Measurements from ENCODE around the gene ABHD13.
"Not testable (repeated sequence)": the region's sequence is repeated elsewhere in the genome, so short reads cannot be mapped to it uniquely, and the experiment has no call there.

Gene ABHD13

DNA sequence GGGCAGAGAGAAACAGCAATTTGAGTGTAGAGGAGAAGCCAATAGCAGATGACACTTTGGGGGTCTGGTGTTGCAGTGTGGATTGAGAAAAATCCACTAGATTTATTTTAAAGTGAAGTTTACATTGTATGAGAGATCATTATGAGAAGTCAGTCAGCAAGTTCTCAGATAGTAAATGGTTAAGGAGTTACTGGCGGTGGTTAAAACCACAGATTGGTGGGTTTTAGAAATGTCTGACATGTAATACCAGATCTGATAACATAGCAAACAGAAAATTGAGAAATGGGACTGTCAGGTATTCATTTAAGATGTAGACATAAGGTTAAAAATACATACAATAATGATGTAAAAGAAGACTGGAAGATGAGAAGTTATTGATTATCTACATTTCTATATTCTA, 7.2 kb downstream of the ABHD13 start:
- DNase-seq = no peak

DNA sequence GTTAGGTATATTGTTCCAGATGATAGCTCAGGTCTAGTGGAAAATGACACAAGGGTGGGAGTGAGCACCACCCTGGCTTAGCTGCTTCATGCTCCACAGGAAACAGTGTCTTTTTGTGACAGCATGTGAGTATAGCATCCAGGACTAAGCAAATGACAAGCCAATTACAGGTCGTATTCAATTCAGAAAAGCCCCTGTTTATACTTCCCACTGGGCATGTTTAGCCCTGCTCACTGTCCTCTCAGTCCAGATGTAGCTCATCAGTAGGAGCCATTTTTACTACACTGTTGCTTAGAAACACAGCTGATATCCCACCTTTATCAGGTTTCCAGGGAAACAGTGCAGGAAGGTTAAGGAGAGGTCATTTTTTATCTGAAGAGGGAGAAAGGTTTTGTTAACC, 8.0 kb downstream of the ABHD13 start:
- DNase-seq = no peak

DNA sequence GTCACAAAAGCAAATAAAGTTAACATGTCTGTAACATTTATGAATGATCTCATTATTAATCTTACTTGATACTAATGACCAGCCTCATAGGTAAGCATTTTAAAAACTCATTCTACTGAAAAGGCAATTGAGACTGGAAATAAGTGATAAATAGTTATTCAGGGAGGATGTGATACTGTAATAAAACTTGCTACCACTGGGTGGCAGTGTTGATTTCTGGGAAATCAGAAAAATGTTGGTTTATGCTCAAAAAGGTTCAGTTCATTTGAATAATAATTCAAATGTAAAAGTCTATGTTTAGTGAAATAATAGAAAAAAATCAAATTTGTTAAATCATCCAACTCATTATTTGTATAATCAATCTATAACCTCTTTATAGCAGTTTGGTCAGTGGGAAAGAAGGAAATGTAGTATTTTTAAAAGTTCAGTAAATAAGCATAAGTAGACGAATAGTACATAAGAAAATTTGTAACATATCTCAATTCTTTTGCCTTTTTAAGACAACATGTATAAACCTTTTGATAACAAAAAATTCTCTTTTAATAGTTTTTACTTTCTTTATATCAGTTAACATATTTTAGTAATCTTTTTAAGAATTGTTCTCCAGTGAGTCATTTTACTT, 9.6 kb downstream of the ABHD13 start:
- DNase-seq = peak; percentile 34

DNA sequence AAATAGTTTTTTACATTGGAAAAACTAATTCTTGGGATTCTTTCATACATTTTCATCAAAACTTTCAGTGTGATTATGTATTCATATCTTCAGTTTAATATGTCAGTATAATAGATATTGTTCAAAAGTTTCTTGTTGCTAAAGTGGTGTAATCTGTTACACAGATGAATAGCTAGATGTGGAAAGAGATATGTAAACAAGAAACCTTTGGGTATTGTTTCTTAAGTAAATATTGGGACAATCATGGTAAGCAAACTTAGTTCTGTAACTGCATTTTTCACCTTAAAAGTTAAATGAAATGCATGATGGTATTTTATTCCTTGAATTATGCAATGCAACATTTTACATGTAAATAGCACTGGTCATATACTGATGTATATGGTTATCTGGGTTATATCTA, 12.2 kb downstream of the ABHD13 start:
- DNase-seq = no peak

DNA sequence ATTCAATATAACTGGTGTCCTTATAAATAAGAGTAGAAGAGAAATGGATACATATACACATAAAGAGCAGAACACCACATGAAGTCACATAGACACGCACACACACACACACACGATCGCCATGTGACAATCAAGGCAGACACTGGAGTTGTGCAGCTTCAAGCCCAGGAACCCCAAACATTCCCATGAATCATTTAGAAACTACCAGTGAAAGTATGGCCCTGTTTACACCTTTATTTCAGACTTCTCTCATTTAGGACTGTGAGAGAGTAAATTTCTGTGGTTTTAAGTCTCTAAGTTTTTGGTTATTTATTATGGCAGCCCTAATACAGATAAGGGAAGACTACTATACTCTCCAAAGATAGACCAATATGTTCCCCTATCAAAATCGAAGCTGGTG, 31.0 kb downstream of the ABHD13 start:
- no peak for DNase-seq

DNA sequence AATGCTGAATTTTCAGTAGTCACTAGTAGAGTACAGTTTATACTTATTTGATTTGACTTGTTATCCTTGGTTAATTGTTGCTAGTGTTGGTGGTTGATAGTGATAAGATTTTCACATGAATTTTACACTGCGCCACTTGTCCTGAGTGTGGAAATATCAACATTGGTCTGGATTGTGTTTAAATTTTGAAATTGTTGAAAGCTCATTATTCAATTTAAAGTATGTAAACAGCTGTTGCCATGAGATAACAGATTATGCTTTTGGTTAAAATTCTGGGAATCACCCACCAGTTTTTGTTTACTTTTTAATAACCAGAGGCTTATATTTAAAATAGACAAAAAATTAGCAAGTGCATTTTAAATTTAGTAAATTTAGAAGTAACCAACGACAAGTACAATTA, 39.1 kb downstream of the ABHD13 start:
- DNase-seq = no peak

DNA sequence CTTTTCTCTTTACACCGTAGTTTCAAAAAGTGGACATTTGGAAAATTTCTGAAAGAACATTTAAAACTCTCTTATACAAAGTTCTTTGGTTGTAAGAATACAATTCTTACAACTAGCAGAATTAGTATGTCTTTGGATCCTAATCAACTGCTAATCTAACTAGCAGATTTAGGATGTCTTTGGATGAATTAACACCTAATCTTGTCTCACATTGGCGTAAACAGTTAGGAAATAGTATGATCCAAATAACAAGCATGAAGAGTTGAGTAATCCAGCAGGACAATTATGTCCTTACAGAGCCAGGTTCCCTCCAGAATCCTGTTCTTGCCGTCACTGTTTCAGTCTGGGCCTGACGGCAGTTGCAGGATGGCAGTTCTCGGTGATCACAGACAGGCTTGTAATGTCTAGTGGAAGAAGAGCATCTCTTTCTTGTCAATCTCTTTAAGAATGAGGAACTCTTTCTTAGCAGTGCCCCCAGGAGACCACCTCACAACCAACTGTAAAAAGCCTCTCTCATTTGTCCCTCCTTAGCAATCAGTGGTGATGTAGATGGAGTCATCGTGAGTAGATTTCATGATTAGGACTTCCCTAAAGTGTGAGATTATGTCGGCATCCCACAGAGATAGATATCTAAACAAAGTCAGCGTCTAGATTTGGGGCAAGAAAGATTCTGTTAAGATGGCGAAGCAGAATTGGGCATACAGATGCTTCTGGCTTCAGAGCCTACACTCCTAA, 45.6 kb downstream of the ABHD13 start:
- DNase-seq = no peak

DNA sequence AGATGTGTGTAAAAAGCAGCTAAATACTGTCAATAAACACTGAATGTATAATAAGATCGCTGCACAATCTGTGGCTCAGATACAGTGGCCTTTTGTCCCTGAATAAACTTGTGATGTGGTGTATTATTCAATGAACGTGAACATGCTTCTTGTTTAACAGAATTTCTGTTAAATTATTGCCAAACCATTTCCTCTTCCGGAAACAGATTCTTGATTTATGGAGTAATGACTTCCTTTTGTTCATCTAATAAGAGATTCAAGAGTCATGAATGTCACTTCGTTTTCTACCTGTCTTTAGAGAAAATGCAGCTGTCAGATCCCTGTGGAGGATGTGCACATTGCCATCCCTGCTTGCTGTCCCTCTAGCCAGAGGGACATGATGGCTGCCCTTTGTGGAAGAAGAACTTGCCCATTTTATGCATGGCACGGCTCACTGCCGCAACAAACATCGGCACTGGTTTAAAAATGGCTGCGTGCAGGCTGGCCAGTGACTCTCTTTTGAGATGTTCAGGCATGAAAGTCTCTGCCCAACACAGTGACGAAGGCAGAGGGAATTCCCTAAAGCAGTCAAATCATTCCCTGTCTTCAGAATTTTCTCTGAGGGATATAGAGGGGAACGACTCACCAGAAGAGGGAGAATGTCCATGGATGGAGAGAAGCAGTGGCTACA, 48.3 kb downstream of the ABHD13 start:
- DNase-seq = no peak

DNA sequence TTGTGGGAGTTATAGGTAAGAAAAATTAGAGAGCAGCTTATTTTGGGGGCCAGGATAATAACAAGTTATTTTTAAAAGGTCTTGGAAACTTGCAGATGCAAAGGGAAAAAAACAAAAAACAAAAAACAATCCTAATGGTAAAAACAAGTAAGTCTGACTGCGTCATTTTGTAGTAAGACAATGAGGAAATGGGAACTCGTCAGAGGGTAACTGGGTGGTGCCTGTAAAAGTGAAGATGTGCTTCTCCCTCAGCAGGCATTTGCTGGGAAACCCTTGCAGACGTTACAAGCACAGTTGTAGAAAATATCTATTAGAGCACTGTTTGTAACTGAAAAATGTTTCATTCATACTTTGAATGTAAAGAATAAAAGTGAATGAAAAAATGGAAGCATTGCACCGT, 49.2 kb downstream of the ABHD13 start:
- DNase-seq = no peak

DNA sequence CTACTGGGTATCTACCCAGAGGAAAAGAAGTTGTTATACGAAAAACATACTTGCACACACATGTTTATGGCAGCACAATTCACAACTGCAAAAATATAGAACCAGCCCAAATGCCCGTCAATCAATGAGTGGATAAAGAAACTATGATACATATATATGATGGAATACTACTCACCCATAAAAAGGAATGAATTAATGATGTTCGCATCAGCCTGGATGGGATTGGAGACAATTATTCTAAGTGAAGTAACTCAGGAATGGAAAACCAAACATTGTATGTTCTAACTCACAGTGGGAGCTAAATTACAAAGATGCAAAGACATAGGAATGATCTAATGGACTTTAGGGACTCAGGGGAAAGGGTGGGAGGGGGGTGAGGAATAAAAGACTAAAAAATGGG, 49.7 kb downstream of the ABHD13 start:
- DNase-seq = not testable (repeated sequence)

DNA sequence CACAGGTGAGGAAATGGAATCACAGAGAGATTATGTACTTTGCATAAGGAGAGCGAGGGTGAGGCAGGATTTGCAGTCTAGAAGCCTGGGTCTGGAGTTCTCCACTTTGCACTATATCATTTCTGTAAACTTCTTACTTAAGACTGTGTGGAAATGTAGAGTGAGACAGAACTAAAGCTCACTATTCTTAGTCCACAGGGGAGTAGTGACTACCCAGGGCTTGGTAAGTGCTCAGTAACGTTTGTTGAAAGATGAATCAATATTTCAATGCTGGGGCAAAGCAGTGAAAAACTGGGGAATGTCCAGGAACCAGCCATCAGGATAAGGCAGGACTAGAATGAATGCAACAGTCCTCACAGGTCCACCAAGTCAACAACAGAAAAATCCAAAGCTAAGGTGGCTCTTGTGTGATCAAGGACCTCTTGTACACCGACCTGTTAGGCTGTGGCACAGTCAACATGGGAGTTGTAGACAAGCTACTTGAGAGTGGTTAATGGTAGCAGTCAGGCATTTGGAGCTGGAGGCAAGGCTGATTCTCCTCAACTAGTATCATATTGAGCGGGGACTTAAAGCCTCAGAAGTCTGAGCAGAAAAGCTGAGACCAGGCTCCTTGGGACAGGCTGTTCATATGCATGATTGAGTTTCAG, 50.4 kb downstream of the ABHD13 start:
- DNase-seq = no peak

DNA sequence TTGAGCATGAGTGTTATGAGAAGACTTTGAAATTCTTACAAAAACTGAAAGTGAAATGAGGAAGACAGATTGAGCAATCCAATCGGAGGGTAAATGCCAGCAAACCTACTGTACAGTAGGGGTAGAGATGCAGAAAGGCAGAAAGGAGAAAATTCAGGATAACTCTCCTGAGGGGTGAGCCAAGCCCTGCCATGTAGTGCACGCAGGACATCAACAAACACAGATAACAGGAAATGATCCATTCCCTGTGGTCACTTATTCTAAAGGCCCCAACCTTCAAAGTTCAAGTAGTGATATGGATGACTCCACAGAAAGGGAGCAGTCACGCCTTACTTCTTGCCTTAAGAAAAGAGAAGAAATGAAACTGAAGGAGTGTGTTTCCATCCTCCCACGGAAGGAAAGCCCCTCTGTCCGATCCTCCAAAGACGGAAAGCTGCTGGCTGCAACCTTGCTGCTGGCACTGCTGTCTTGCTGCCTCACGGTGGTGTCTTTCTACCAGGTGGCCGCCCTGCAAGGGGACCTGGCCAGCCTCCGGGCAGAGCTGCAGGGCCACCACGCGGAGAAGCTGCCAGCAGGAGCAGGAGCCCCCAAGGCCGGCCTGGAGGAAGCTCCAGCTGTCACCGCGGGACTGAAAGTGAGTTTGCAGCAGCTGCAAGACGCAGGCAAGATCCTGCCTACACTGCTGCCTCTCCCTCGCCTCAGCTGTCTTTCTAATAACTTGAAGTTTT, 51.6 kb downstream of the ABHD13 start, which contains the start of gene TNFSF13B:
Gene TNFSF13B (plus strand): TSS at position 118 of the 728 bp plus-strand sequence. CDS start 178 bp downstream, at position 296.
- DNase-seq = no peak

DNA sequence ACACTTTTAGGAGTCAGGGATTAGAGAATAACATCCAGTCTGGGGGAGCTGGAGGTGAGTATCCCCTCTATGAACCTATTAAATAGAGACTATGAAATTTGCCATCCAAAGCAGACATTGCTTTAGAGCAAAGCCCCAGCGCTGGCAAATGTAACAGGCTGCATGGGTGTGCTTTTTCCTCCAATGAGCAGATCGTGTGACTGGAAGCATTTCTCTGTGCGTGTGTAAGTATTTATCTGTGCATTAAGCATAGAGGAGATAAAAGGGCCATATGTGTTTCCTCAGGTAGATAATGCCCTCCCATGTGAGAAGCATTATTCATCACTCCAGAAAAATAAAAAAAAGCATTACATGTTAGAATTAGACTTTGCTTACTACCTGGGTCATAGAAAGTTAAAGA, 52.2 kb downstream of the ABHD13 start:
- DNase-seq = no peak

DNA sequence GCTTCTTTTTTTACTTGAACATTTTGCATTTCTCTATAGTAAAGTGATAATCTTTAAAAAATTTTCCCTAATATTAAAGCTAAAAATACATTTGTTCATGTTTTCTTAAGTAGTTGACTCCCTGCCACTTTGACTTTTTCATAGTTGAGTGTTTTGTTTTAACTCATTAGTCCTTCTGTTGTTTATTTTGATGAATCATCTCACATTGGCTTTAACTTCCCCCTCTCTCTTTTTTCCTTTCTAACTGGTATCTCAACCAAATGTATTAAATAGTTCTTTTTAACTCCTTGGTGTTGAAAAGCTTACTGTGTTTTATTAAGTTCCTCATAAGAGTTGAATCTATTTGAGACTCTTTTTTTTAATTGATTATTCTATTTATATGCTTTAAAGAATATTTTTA, 54.1 kb downstream of the ABHD13 start:
- no peak for DNase-seq

DNA sequence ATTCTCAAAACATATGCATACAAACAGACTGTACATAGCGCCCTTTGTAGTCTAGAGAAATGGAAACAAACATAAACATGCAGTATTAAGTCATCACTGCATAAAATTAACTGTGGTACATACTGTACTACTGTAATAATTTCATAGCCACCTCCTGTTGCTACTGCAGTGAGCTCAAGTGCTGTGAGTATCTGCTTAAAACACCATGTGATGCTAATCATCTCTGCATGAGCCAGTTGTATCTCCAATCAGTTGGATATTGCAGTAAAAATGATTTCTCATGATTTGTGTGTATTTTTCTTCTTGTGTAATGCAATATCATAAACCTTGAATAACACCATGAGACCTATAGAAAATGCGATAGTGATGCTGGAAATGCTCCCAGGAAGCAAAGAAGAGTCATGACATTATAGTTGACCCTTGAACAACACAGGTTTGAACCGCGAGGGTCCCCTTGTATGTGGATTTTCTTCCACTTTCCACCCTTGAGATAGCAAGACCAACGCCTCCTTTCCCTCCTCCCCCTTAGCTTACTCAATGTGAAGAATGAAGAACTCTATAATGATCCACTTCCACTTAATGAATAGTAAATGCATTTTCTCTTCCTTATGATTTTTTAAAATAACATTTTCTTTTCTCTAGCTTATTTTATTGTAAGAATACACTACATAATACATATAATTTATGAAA, 55.4 kb downstream of the ABHD13 start:
- no peak for DNase-seq

DNA sequence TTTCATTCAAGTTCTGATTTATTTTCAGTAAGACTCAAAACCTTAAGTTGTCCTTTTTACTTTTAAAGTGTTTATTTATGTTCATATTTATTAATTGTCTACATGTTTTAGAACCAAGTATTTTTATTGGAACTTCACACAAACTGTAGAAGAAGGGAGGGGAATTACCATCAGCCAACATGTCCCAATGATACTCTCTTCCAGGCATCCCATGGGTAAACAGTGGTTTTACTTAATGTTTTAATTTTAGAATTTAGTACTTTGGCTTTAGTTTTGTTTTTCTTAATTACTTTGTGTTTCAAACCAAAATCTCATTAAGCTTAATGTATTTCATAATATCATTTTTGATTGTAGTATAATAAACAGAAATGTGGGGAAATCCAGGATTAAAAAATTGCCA, 56.5 kb downstream of the ABHD13 start:
- DNase-seq = no peak

DNA sequence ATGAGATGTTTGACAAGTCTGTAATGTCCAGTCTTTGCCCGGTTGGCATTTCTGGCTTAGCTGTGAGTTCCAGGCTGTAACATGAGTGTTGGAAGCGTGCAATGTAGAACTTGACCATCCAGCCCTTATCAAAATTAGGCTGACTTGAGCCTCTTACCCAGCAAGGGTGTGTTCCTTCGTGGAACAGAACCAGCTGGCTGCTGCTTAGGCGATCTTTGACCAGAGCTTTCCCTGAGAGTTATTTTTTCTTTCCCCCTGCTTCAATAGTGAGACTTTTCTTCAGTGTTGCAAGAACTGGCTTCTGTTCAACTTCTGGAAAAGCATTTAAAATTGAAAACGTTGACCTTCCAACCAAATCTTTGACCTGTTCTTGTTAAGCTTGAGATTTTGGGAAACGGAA, 57.9 kb downstream of the ABHD13 start:
- DNase-seq = no peak

DNA sequence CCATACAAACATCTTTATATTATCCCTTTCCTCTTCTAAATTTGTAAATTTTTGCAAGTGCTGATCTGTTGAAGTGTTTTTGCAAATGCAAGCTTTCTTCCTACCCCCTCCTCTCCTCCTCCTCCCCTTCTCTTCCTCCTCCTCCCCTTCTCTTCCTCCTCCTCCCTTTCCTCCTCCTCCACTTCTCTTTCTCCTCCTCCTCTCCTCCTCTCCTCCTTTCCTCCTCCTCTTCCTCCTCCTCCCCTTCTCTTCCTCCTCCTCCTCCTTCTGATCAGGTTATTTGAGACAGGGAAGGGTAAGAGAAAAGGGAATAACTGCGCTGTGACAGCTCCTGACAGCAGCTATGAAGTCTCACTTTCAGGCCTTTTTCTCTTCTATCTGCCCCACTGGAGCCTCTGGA, 60.3 kb downstream of the ABHD13 start:
- DNase-seq = no peak

DNA sequence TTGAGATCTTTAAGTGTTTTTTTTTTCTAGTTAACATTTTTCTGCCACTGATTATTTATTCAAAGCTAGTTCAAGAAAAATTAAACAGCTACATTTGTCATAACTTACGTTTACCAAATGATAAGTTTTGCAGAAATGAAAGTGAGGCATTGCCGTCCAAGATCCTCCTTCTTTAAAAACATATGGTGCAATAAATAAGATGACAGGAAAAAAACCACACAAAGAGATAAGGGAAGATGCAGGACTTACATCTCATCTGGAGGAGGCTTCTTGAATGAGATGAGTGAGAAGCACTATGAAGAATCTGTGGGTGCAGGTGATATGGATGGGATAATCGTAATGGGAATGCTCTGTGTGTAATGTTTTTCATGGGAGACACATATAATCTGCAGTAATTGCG, 63.7 kb downstream of the ABHD13 start:
- DNase-seq = no peak

DNA sequence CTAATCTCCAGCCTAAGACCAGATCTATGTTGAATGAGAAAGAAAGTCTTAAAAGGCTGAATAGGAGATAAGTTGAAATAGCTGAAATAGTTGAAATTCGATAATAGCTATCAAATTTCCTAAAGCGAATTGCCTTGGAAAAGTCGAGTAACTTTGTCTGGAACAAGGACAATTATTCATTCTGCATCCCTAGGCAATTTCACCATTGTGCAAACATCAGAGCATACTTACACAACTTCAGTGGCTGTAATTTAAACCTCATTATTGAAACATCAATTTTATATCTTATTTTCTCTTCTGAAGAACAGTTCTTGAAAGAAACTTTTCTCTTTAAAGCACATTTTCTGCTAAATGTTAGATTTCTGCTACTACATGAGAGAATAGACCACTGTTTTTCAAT, 64.9 kb downstream of the ABHD13 start:
- DNase-seq = no peak
